Ureter (tissue), 1 donor: ENCODE data around the gene GDF11. TPM values are rescaled to one million over a fixed set of nuclear protein-coding genes. Genes with fewer than 3 reads are reported as not detected.
"Not testable (repeated sequence)": the region's sequence is repeated elsewhere in the genome, so short reads cannot be mapped to it uniquely, and the experiment has no call there.

ENCODE experiments used
- DNase-seq: peaks from one replicate; pipeline ENCODE4 v3.0.0-alpha.2; 2020; ENCODE audit warnings: low spot score
- total RNA-seq: library from RNA; stranded (reverse); gene quantifications from one replicate; pipeline ENCODE4 v1.2.4, GENCODE V29; 2023
- donor health status: DM: yes; HTN: yes; CAD: no.

Gene GDF11
- total RNA-seq, 1 donor from 2014 or later: 7.2 TPM

GRCh38 chr12:55741931-55742680 is 816 bp upstream of the GDF11 start:
- DNase-seq: no peak

GRCh38 chr12:55743406-55744339 is 751 bp downstream of the GDF11 start:
- DNase-seq: no peak

- DNase-seq: no peak
Observed at GRCh38 chr12:55744340-55745030, 1.6 kb downstream of the GDF11 start.

GRCh38 chr12:55745361-55746173 is 2.6 kb downstream of the GDF11 start:
- no peak for DNase-seq

- DNase-seq: no peak
Observed at GRCh38 chr12:55746174-55746912, 3.4 kb downstream of the GDF11 start.

- DNase-seq: no peak
Observed at GRCh38 chr12:55746913-55747231, 4.0 kb downstream of the GDF11 start.

- no peak for DNase-seq
Observed at GRCh38 chr12:55748230-55748993, 5.5 kb downstream of the GDF11 start.

GRCh38 chr12:55755246-55755645 is 12.3 kb downstream of the GDF11 start:
- DNase-seq: no peak

GRCh38 chr12:55757701-55758100 is 14.8 kb downstream of the GDF11 start:
- DNase-seq: no peak

GRCh38 chr12:55758575-55758974 is 15.7 kb downstream of the GDF11 start:
- DNase-seq: not testable (repeated sequence)

- no peak for DNase-seq
Observed at GRCh38 chr12:55760663-55761062, 17.7 kb downstream of the GDF11 start.

- DNase-seq: no peak
Observed at GRCh38 chr12:55762646-55763045, 19.7 kb downstream of the GDF11 start.

- DNase-seq: no peak
Observed at GRCh38 chr12:55765736-55766290, 22.9 kb downstream of the GDF11 start.

- no peak for DNase-seq
Observed at GRCh38 chr12:55767156-55767555, 24.2 kb downstream of the GDF11 start.

GRCh38 chr12:55771736-55772135 is 28.8 kb downstream of the GDF11 start:
- DNase-seq: no peak

GRCh38 chr12:55777856-55778255 is 34.9 kb downstream of the GDF11 start:
- no peak for DNase-seq

- no peak for DNase-seq
Observed at GRCh38 chr12:55780685-55781084, 37.8 kb downstream of the GDF11 start.

- DNase-seq: no peak
Observed at GRCh38 chr12:55788546-55788945, 45.6 kb downstream of the GDF11 start.

GRCh38 chr12:55789171-55789570 is 46.2 kb downstream of the GDF11 start:
- DNase-seq: no peak

- no peak for DNase-seq
Observed at GRCh38 chr12:55789893-55790292, 47.0 kb downstream of the GDF11 start.
